Measurements from ENCODE around the gene EIF4E.
"Not testable (repeated sequence)": the region's sequence is repeated elsewhere in the genome, so short reads cannot be mapped to it uniquely, and the experiment has no call there.

EIF4E gene

GRCh38 chr4:98887145-98887544 lies 41.8 kb downstream of the EIF4E start:
- Histone ChIP-seq H3K4me1 (ENCODE audit: control insufficient read depth in 1 of 2, insufficient read depth in 1 of 2, low read depth in 1 of 2, low read length in 1 of 2) (no peaks in the 10 kb centered on the region), H3K9me3 (no peaks in the 10 kb centered on the region), H3K36me3 (peaks cover 47% of the 10 kb centered on the region), H3K27me3 (no peaks in the 10 kb centered on the region), H3K27ac (no peak overlapping the region), H3K4me3 (ENCODE audit: low read depth in 1 of 2, low read length in 1 of 2) (no peak overlapping the region)
- TF ChIP-seq, protein P1, sequence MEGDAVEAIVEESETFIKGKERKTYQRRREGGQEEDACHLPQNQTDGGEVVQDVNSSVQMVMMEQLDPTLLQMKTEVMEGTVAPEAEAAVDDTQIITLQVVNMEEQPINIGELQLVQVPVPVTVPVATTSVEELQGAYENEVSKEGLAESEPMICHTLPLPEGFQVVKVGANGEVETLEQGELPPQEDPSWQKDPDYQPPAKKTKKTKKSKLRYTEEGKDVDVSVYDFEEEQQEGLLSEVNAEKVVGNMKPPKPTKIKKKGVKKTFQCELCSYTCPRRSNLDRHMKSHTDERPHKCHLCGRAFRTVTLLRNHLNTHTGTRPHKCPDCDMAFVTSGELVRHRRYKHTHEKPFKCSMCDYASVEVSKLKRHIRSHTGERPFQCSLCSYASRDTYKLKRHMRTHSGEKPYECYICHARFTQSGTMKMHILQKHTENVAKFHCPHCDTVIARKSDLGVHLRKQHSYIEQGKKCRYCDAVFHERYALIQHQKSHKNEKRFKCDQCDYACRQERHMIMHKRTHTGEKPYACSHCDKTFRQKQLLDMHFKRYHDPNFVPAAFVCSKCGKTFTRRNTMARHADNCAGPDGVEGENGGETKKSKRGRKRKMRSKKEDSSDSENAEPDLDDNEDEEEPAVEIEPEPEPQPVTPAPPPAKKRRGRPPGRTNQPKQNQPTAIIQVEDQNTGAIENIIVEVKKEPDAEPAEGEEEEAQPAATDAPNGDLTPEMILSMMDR (IDR thresholded peaks at IDR 0.05) = no peak

GRCh38 chr4:98886382-98886781 lies 42.6 kb downstream of the EIF4E start:
- H3K27me3 ChIP-seq; H3K4me3 ChIP-seq (ENCODE audit: low read depth in 1 of 2, low read length in 1 of 2): not testable (repeated sequence)
- peaks cover 54% of the 10 kb centered on the region for H3K36me3 ChIP-seq

GRCh38 chr4:98880884-98881283 lies 48.0 kb downstream of the EIF4E start:
- H3K4me3 ChIP-seq (ENCODE audit: low read depth in 1 of 2, low read length in 1 of 2); H3K4me1 ChIP-seq (ENCODE audit: control insufficient read depth in 1 of 2, insufficient read depth in 1 of 2, low read depth in 1 of 2, low read length in 1 of 2); H3K9me3 ChIP-seq; H3K27ac ChIP-seq; H3K27me3 ChIP-seq: not testable (repeated sequence)
- peaks cover 50% of the 10 kb centered on the region for H3K36me3 ChIP-seq

More at GRCh38 chr4:98886382-98886781, 42.6 kb downstream of the EIF4E start:
- not testable (repeated sequence) for H3K27ac ChIP-seq; H3K4me1 ChIP-seq (ENCODE audit: control insufficient read depth in 1 of 2, insufficient read depth in 1 of 2, low read depth in 1 of 2, low read length in 1 of 2); H3K9me3 ChIP-seq

- Histone ChIP-seq H3K4me1 (ENCODE audit: control insufficient read depth in 1 of 2, insufficient read depth in 1 of 2, low read depth in 1 of 2, low read length in 1 of 2) (no peaks in the 10 kb centered on the region), H3K4me3 (ENCODE audit: low read depth in 1 of 2, low read length in 1 of 2) (no peak overlapping the region), H3K36me3 (peaks cover 37% of the 10 kb centered on the region), H3K27me3 (no peaks in the 10 kb centered on the region), H3K9me3 (no peaks in the 10 kb centered on the region), H3K27ac (no peak overlapping the region)
- TF ChIP-seq, protein P1 (IDR thresholded peaks at IDR 0.05) = no peak
Observed at GRCh38 chr4:98879515-98879914, 49.4 kb downstream of the EIF4E start.

- Histone ChIP-seq H3K9me3 (no peaks in the 10 kb centered on the region), H3K27ac (no peak overlapping the region), H3K4me3 (ENCODE audit: low read depth in 1 of 2, low read length in 1 of 2) (no peak overlapping the region), H3K4me1 (ENCODE audit: control insufficient read depth in 1 of 2, insufficient read depth in 1 of 2, low read depth in 1 of 2, low read length in 1 of 2) (peaks cover 19 to 24% of the 10 kb centered on the region in 2 experiments), H3K36me3 (peaks cover 3% of the 10 kb centered on the region), H3K27me3 (peaks cover 4% of the 10 kb centered on the region)
- TF ChIP-seq, protein P1 (IDR thresholded peaks at IDR 0.05) = no peak
Observed at GRCh38 chr4:98873059-98873458, 55.9 kb downstream of the EIF4E start.

DNA sequence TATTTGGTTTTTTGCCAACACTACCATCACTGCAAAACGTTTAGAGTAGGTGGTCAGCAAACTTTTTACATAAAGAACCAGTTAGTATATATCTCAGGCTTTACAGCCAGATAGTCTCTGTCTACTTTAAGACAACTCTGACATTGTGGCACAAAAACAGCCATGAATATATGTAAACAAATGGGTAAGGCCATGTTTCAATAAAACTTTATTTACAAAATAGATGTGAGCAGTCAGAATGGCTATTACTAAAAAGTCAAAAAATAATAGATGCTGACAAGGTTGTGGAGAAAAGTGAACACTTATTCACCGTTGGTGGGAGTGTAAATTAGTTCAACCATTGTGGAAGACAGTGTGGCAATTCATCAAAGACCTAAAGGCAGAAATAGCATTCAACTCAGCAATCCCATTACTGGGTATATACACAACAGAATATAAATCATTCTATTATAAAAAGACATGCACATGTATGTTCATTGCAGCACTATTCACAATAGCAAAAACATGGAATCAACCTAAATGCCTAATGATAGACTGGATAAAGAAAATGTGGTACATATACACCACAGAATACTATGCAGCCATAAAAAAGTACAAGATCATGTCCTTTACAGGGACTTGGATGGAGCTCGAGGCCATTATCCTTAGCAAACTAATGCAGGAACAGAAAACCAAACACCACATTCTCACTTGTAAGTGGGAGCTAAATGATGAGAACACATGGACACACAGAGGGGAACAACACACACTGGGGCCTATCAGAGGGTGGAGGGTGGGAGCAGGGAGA lies 56.6 kb downstream of the EIF4E start:
- peaks cover 19 to 24% of the 10 kb centered on the region in 2 experiments for H3K4me1 ChIP-seq (ENCODE audit: control insufficient read depth in 1 of 2, insufficient read depth in 1 of 2, low read depth in 1 of 2, low read length in 1 of 2)
- H3K36me3 ChIP-seq; H3K4me3 ChIP-seq (ENCODE audit: low read depth in 1 of 2, low read length in 1 of 2); H3K27ac ChIP-seq; H3K27me3 ChIP-seq; H3K9me3 ChIP-seq: not testable (repeated sequence)

- TF ChIP-seq, protein P1 (IDR thresholded peaks at IDR 0.05) = no peak
- Histone ChIP-seq H3K27me3 (peaks cover 4% of the 10 kb centered on the region), H3K4me3 (ENCODE audit: low read depth in 1 of 2, low read length in 1 of 2) (no peak overlapping the region), H3K4me1 (ENCODE audit: control insufficient read depth in 1 of 2, insufficient read depth in 1 of 2, low read depth in 1 of 2, low read length in 1 of 2) (peaks cover 10 to 11% of the 10 kb centered on the region in 2 experiments), H3K36me3 (no peaks in the 10 kb centered on the region), H3K27ac (no peak overlapping the region), H3K9me3 (no peaks in the 10 kb centered on the region)
Observed at GRCh38 chr4:98867648-98868047, 61.3 kb downstream of the EIF4E start.
